GM18873 (cell line): ENCODE results near the gene STING1.

Source experiments
- ATAC-seq: cut with Tn5 transposase; IDR thresholded peaks from one replicate; pipeline ENCODE4 v1.9.1; 2021; ENCODE audit warnings: mild to moderate bottlenecking, moderate library complexity, moderate number of reproducible peaks; ENCODE audit not compliant: unreplicated experiment, low FRiP score

The STING1 gene

DNA sequence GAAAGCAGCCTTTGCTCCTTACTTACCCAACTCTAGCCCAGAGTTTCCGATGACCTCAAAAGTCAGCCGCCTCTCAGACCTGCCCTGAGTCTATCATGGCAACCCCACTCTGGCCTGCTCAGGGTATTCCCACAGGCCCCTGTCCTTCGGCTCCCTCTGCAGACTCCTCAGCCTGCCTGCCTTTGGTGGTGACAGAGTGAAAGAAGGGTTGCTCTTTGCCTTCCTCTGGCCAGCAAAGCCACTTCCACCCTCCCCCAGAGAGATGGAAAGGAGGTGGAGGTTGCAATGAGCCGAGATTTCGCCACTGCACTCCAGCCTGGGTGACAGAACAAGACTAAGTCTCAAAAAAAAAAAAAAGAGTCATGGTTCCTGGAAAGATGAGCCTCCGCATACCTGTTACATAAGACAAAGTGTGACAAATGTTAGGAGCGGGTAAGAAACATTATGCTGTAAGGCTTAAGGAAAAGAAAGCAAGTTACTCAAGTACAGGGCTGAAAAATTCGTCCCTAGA is 14.1 kb downstream of the STING1 start:
- ATAC-seq: no peak

DNA sequence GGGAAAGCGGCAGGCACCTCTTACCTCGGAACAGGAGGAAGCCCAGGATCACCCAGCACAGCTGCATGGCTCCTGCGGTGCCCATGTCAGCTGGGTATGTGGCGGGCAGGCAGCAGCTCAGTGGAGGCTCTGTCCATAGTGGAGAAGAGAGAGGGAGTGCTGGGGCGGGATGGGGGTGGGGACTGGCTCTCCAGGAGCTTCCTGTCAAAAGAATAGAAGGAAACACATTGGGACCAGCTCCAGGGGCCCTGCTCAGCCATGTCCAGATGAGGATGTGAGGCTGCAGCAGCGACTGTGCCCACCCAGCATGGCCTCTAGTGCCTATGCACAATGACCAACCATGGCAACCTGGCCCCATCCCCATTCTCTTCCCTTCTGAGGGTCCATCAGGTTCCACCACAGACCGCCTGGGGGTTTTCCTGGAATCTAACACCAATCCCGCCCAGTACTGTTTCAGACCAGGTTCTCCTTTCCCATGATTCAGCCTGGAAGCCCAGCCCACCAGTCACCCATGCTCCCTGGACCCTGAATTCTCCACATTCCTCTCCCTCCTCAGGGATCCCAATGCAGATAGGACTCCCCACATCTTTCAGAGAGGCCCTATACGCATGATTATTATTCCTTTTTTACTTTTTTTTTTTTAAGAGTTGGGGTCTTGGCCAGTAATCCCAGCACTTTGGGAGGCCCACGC is 19.8 kb downstream of the STING1 start, which contains the start of gene ECSCR:
Gene ECSCR, minus strand, starts transcription at position 158 of the 691 bp plus-strand sequence. Its CDS starts 73 bp downstream, at position 85.
- no peak for ATAC-seq

DNA sequence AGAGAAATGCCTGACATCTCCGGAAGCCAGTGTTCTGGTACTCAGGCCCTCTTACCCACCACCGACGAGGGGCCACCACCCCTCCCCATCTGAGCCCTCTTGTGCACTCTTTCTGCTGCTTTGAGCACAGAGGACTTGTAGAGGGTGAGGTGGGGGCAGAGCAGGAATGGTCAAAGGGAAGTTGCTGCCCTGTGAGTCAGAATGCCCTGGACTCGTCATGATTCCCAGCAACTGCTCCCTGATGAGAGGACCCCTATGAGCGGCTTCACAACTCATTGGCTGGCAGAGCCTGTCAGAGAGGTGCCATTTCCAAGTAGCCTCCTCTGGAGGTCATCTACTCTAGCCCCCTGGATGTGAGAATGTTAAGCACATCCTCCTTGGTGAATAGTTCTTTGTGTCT is 20.9 kb downstream of the STING1 start:
- no peak for ATAC-seq

DNA sequence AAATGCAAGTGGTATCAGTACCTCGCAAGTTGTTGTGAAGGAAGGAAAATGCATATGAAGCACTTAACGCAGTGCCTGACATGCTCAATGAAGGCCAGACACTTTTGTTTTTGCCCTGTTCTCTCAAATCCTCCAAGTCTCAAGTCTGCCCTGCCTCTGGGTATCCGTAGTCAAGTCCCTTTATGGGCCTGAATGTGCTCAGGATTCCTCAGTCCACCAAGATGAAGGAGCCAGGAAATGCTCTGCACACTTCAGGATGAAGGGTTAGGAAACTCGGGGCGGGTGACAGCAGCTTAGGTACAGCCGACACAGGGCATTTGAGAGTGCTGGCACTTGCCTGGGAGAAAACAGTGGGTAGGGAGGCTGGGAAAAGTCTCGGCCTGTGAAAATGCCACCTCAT is 21.4 kb downstream of the STING1 start:
- ATAC-seq: no peak

DNA sequence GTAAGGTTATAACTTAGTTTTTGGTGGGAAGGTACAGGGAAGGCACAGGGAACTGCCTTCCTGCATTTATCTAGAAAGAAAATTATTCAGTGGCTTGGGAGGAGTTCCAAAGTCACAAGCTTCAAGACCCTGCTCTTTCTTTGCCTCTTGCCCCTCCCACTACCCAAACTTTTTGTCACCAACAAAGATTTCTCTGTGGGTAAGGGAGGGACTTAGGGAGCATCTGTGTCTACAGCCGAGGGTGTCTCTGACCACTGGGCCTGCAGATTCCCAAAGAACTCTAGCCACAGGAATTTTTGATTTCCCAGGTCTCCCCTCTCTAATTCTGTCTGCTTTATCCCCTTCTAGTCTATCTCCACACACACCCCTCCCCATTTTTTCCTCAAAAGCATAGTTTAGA is 22.1 kb downstream of the STING1 start:
- no peak for ATAC-seq

DNA sequence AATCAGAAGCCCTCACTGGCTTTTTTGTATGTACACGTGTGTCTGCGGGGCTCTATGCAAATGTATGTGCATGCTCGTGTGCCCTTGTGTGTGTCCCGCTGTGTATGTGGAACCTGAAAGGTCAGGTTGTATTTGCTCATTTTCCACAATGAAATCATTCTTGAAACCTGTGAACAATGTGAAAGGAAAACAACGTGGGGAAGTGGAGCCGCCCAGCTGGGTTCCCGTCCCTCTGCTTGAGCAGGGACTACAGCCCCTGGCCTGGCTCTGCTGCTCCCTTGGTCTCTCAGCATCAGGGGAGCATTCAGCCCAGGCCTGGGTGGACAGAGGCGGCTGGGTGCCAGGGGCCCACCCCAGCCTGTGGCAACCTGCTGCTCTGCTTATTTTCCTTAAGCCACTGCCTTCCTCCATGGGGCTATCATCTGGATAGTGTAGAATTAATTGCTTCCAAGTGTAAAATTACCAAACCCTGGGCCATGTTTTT is 23.1 kb downstream of the STING1 start:
- ATAC-seq: peak; percentile 35

DNA sequence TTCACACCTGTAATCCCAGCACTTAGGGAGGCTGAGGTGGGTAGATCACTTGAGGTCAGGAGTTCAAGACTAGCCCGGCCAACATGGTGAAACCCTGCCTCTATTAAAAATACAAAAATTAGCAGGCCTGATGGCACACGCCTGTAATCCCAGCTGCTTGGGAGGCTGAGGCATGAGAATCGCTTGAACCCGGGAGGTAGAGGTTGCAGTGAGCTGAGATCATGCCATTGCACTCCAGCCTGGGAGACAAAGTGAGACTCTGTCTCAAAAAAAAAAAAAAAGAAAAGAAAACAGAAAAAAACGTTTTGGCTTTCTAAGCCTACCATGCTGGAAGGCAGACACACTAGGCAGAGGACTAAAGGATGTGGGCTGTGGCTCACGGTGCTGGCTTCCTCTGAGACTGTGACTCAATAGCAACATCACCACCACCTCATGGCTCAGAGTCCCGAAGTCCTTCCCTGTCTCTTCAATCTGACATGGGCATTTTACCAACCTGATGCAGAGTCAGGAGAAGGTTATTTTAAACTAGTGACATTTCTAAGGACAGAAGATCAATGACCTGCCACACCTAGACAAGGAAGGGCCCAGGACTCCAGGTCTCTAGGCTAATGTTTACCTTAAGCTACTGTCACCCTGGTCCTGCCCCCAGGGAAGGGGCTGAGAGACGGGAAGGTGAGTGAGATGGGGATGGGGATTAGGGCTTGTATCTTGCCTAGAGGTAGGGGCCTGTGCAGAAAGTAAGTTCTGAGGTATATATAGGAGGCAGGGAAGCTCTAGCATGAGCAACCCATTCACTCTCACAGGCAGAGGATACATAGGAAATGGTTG is 23.8 kb downstream of the STING1 start:
- peak; percentile 43 for ATAC-seq

DNA sequence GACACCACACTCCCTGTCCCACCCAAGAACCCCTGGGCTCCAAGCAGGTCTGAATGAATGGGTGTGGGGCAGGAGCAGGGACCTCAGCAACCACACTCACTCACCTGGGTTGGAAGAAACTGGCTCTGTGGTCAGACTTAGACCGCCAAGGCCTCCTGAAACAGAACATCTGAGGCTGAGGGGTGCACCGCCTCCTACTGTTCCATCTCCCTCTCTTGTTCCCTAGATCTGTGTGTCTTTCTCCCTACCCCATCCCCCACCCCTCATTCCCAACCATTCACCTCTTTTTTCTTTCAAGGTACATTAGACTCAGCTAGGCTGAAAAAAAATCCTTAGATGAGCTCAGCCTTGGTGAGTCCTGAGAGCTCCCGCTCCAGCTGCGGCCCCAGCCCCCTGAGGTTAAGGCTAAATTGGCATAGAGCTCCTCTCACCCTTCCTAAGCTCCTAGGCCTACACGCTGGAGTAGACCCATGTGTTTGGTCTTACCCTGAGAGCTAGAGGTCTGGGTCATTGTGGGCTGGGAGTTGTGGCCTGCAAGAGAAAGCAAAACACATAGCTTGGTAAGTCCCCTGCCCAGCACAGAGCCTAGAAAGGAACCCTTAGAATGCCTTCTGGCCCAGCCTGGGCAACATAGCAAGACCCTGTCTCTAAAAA is 24.8 kb downstream of the STING1 start:
- no peak for ATAC-seq

DNA sequence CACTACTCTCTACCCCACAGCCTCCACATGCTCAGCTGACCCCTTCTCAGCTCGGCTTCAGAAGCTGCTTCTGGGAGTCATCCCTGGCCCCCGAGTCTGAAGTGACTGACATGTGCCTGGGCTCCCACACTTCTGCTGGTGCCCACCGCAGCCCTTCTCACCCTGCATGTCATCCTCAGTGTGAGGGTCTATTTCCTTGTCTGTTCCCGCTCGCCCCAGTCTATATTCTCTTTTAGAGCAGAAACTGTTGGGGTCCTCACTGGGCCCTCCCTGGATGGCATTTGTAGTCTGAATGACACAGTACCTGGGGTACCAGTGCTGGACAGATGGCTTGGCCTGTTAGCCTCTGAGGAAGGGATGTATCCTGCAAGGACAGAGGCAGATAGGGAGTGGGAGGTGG is 25.3 kb downstream of the STING1 start:
- no peak for ATAC-seq

DNA sequence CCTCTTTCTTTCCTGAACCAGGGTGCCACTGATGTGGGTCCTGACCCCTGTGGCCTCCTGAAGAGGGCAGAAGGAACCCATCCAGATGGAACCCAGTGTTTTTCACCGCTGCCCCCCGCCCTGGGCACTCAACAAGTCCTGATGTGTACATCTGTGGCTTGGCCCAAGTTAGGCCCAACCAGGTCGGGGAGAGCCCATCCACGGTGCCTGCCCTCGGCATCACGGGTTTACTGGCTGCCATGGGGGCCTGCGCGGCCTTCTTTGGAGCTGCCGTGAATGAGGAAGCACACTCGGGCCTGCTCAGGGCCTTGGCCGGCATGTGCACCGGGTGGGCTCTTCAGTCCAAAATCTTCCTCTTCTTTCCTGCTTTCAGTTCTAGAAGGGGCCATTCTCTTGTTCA is 25.8 kb downstream of the STING1 start:
- no peak for ATAC-seq

DNA sequence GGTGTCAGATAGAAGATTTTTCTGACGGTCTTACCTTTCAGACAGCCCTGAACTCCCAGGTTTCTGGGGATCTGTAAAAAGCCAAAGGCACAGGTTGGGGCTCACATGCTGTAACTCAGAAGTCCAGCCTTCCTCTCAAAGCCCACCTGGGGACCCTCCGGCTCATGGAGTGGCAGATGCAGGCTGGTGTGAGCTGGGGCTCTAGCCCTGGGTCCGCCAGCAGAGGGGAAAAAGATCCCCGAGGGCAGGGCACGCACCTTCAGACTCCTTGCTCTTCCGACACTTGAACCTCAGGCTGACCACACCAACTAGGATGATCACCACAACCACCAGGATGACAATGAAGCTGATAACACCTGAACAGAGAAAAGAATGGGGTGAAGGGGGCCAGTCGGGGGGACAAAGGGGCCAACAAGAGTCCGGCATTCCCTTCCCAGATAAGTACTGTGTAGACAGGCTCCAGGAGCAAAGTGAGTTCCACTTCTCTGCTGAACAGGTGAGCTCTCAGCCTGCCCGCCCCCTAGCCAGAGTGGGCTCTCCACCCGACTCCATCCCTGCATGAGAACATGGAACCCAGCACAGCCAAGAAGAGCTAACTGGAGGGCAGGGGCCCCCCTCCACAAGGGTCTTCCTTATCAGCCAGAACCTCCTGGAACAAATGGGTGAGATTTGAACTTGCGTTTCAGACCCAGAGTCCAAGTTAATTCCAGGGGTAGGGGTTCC is 27.8 kb downstream of the STING1 start:
- ATAC-seq: no peak

DNA sequence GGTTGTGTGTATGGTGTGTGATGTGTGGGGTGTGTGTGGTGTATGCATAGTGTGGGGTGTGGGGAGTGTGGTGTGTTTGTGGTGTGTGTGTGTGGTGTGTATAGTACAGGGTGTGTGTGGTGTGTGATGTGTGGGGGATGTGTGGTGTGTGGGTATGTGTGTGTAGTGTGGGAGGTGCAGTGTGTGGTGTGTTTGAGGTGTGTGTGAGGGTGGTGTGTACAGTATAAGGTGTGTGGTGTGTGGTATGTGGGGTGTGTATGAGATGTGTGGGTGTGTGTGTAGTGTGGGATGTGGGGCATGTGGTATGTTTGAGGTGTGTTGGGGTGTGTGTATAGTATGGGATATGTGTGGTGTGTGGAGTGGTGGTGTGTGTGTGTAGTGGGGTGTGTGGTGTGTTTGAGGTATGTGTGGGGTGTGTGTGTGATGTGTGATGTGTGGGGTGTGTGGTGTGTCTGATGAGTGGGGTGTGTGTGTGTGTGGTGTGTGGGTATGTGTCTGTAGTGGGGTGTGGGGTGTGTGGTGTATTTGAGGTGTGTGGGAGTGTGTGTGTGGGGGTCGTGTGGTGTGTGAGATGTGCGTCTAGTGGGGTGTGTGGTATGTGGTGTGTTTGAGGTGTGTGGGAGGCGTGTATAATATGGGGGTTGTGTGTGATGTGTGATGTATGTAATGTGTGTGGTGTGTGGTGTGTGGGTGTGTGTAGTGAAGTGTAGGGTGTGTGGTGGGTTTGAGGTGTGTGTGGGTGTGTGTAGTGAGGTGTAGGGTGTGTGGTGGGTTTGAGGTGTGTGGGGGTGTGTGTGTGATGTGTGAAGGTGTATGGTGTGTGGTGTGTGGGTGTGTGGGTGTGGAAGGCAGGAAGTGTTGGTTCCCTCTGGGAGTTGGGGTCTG is 28.6 kb downstream of the STING1 start:
- ATAC-seq: no peak

DNA sequence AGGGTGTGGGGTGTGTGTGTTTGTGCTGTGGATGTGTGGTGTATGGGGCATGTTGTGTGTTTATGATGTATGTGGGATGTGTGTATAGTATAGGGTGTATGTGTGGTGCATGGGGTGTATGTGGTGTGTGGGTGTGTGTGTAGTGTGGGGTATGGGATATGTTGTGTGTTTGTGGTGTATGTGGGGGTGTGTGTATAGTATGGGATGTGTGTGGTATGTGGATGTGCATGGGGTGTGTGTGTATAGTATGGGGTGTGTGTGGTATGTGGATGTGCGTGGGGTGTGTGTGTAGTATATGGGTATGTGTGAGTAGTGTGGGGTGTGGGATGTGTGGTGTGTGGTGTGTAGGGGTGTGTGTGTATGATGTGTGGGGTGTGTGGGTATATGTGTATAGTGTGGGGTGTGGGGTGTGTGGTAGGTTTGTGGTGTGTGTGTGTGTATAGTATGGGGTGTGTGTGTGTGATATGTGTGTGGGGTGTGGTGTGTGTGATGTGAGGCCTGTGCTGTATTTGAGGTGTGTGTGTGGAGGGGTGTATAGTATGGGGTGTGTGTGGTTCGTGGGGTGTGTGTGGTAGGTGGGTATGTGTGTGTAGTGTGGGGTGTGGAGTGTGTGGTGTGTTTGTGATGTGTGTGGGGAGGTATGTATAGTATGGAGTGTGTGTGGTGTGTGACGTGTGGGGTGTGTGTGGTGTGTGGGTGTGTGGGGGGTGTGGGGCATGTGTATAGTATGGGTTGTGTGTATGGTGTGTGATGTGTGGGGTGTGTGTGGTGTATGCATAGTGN is 30.5 kb downstream of the STING1 start:
- no peak for ATAC-seq

DNA sequence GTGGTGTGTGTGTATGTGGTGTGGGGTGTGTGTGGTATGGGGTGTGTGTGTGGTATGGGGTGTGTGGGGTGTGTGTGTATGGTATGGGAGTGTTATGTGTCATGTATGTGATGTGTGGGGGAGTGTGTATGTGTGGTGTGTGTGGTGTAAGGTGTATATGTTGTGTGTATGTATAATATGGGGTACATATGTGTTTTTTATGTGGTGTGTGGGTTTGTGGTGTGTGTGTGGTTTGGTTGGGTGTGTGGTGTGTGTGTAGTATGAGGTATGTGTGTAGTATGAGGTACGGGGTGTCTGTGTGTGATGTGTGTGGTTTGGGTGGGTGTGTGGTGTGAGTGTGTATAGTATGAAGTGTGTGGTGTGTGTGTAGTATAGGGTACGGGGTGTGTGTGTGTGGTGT is 31.4 kb downstream of the STING1 start:
- ATAC-seq: no peak

DNA sequence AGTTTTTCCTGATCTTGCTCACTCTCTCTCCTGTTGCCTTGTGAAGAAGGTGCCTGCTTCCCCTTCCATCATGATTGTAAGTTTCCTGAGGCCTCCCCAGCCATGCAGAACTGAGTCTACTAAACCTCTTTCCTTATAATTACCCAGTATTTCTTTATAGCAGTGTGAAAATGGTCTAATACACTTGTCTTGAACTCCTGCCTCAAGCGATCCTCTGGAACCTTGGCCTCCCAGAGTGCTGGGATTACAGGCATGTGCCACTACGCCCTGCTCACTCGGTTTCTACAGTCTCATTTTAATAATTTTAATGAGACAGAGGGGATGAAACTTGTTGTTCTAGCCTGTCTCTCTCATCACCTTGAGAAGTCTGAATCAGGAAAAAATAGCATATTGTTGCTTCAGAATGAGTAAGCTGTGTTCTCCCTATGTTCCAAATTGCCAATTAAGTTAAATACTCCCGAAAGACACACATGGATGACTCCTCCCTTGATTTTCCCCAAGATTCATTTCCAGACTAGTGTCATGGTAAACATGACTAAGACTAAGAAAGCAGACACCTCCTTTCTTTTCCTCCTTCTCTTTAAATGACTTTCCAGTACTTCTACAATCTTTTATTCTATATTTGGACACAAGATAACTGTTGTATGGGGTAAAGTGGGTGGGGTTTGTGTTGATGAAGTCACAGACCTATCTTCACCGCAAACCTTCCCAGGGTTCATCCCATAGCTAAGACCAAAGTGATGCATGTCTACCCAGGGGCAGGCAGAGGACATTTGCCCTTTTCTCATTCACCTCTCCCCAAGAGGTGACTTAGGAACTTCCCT is 35.4 kb downstream of the STING1 start:
- ATAC-seq: no peak

DNA sequence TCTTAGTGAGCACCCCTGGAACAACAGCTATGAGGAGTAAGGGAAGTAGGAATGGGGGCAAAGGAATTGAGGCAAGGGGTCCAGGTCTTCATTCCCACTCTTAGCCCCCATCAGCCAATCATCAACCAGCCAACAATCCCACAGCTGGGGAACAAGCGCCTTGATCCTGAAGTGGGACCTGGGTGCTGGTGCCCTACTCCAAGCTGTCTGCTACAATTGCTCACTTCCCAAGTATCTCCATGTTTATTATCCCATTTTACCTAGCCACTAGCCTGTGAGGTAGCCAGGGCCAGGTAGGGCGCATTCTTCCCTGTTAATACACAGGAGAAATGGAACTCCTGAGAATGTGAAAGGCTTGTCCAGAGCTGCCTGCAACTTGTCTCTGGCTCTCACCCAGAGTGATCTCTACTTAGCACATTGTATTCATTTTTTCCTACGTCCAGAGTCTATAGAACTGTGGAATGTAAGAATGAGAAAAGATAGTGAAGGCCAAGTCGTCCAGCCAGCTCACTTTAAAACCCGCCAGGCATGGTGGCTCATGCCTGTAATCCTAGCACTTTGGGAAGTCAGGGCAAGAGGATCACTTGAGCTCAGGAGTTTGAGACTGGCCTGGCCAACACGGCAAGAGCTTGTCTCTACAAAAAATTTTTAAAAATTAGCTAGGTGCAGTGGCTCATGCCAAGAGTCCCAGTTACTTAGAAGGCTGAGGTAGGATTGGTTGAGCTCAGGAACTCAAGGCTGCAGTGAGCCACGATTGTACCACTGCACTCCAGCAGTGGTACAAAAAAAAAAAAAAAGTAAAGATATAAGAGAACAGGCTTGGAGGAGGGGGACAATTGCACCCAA is 37.0 kb downstream of the STING1 start:
- no peak for ATAC-seq
